Smooth muscle cell (in vitro differentiated cells): ENCODE results near the gene RASSF5. TPM values are rescaled to one million over a fixed set of nuclear protein-coding genes. Genes with fewer than 3 reads are reported as not detected.

Experiments used
- DNase-seq: peaks from one replicate; lab custom pipeline; 2025; ENCODE audit not compliant: unreplicated experiment; lab: John Stamatoyannopoulos, UW
- H2AFZ ChIP-seq: fragments of 200-600 bp; sonication (generic); 2 replicates; pipeline ENCODE4 v1.6.0; 2016; ENCODE audit warnings: antibody characterized with exemption, low read depth, mild to moderate bottlenecking
- H3F3A ChIP-seq: fragments of 200-600 bp; sonication (generic); 2 replicates; pipeline ENCODE4 v1.6.0; 2017; ENCODE audit warnings: antibody characterized with exemption, low read depth
- H3K27ac ChIP-seq: fragments of 200-600 bp; sonication (generic); 2 replicates; pipeline ENCODE4 v1.5.1; 2016; ENCODE audit warnings: low read depth, mild to moderate bottlenecking
- H3K27me3 ChIP-seq: fragments of 200-600 bp; sonication (generic); 2 replicates; pipeline ENCODE4 v1.6.1; 2016; ENCODE audit warnings: low read depth, mild to moderate bottlenecking
- H3K36me3 ChIP-seq: fragments of 200-600 bp; sonication (generic); 2 replicates; pipeline ENCODE4 v1.5.1; 2016; ENCODE audit warnings: low read depth
- H3K4me1 ChIP-seq: fragments of 200-600 bp; sonication (generic); 2 replicates; pipeline ENCODE4 v1.5.1; 2016; ENCODE audit warnings: low read depth
- H3K4me2 ChIP-seq: fragments of 200-600 bp; sonication (generic); 2 replicates; pipeline ENCODE4 v1.6.0; 2016; ENCODE audit warnings: mild to moderate bottlenecking
- H3K4me3 ChIP-seq: fragments of 200-600 bp; sonication (generic); 2 replicates; pipeline ENCODE4 v1.5.1; 2016; ENCODE audit warnings: mild to moderate bottlenecking
- H3K79me2 ChIP-seq: fragments of 200-600 bp; sonication (generic); 2 replicates; pipeline ENCODE4 v1.6.0; 2016; ENCODE audit warnings: low read depth, mild to moderate bottlenecking
- H3K9ac ChIP-seq: fragments of 200-600 bp; sonication (generic); 2 replicates; pipeline ENCODE4 v1.6.0; 2016; ENCODE audit warnings: low read depth
- H3K9me3 ChIP-seq: fragments of 200-600 bp; sonication (generic); replicated peaks from 2 replicates; pipeline ENCODE4 v1.5.1; 2016; ENCODE audit warnings: low read depth
- H4K20me1 ChIP-seq: fragments of 200-600 bp; sonication (generic); 2 replicates; pipeline ENCODE4 v1.6.0; 2016; ENCODE audit warnings: low read depth
- CTCF ChIP-seq: fragments of 200-600 bp; sonication (generic); IDR thresholded peaks from 2 replicates; pipeline ENCODE4 v1.5.1; 2017; ENCODE audit warnings: borderline replicate concordance, mild to moderate bottlenecking, antibody characterized with exemption; ENCODE audit not compliant: insufficient read depth, poor library complexity, severe bottlenecking
- WGBS: methylation state at CpG from one replicate; pipeline ENCODE4 v1.1.7; 2016; ENCODE audit warnings: low lambda C conversion rate; 5-methylcytosine and 5-hydroxymethylcytosine counted together
- polyA plus RNA-seq: library from polyadenylated mRNA; unstranded; fragments of >200 nt; fragmentation: Nextera tagmentation; extraction: Ambion mirVana; gene quantifications from 2 replicates; pipeline ENCODE4 v1.2.1, GENCODE V29; 2016
- total RNA-seq: library from RNA; depleted of rRNA; stranded (reverse); fragments of >200 nt; gene quantifications from 2 replicates; pipeline ENCODE4 v1.2.3, GENCODE V29; 2014

RASSF5 gene
- total and polyA plus RNA-seq, 2 experiments from 2014 or later, result 2.6 to 3.3 TPM

- Histone ChIP-seq H3K27me3 (no peaks in the 10 kb centered on the region), H3K4me1 (peaks cover 6% of the 10 kb centered on the region), H4K20me1 (no peaks in the 10 kb centered on the region), H2AFZ (no peak overlapping the region), H3K4me2 (no peak overlapping the region), H3K79me2 (no peaks in the 10 kb centered on the region), H3K36me3 (no peaks in the 10 kb centered on the region), H3K9me3 (no peaks in the 10 kb centered on the region), H3F3A (no peaks in the 10 kb centered on the region), H3K4me3 (no peak overlapping the region), H3K9ac (no peak overlapping the region), H3K27ac (no peak overlapping the region)
- 80% methylated on average over 9 of the region's 9 CpGs for WGBS
- peak; percentile 9 for DNase-seq
- peak; percentile 73 for TF ChIP-seq CTCF
Observed at GRCh38 chr1:206461602-206462455, 45.5 kb upstream of the RASSF5 start.

DNA sequence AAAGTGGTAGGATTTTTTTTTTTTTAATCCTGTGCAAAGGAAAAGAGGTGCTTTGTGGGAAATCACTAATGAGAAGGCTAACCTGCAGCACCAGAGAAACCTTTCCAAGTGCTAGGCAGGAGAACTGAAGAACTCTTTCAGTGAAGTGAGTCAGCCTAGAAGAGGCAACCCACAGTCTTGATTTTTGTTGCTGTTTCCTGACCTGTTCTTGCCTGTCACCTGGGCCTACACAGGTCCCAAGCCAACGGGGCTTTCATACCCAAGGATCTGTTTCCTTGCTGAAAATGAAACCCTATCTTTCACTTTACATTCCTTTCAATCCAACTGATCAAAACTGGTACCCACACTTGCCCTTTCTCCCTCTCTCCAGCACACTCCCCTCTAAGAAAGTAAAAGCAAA, 44.2 kb upstream of the RASSF5 start:
- H2AFZ ChIP-seq, result no peak overlapping the region
- no peak overlapping the region for H3K4me2 ChIP-seq
- 83% methylated on average over 1 of the region's 1 CpG for WGBS
- no peaks in the 10 kb centered on the region for H3K79me2 ChIP-seq
- no peak overlapping the region for H3K9ac ChIP-seq
- H3K4me1 ChIP-seq, result peaks cover 4% of the 10 kb centered on the region
- no peak overlapping the region for H3K27ac ChIP-seq
- H3K9me3 ChIP-seq, result no peaks in the 10 kb centered on the region
- no peaks in the 10 kb centered on the region for H3K27me3 ChIP-seq
- H4K20me1 ChIP-seq, result no peaks in the 10 kb centered on the region
- no peak overlapping the region for H3K4me3 ChIP-seq
- no peak for TF ChIP-seq CTCF
- no peaks in the 10 kb centered on the region for H3K36me3 ChIP-seq
- no peak for DNase-seq
- H3F3A ChIP-seq, result no peaks in the 10 kb centered on the region

DNA sequence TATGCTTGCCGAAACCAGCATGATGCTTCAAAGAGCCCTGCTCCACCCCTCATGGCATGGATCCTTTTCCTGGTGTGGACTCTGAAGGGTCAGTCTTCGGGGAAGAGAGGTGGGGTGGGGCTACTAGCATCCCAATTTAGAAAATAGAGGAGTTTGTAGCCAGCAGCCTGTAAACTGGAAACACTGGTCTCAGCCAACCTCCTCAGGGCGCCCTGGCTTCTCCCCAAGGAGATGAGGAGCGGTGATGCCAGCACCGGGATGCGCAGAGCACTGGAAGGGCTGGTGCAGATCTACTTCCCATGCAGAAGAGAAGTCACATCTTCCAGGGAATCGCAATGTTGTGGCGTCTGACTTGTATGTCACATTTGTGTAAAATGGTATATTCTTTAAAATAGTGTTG, 43.4 kb upstream of the RASSF5 start:
- H3K4me2 ChIP-seq, result no peak overlapping the region
- peaks cover 4% of the 10 kb centered on the region for H3K4me1 ChIP-seq
- H3K27me3 ChIP-seq, result no peaks in the 10 kb centered on the region
- DNase-seq, result no peak
- no peaks in the 10 kb centered on the region for H4K20me1 ChIP-seq
- 96% methylated on average over 8 of the region's 8 CpGs for WGBS
- H3F3A ChIP-seq, result no peaks in the 10 kb centered on the region
- H3K4me3 ChIP-seq, result no peak overlapping the region
- no peaks in the 10 kb centered on the region for H3K79me2 ChIP-seq
- H3K27ac ChIP-seq, result peak overlapping the region; percentile 55
- TF ChIP-seq CTCF, result no peak
- no peak overlapping the region for H2AFZ ChIP-seq
- H3K9me3 ChIP-seq, result no peaks in the 10 kb centered on the region
- H3K36me3 ChIP-seq, result no peaks in the 10 kb centered on the region
- no peak overlapping the region for H3K9ac ChIP-seq

DNA sequence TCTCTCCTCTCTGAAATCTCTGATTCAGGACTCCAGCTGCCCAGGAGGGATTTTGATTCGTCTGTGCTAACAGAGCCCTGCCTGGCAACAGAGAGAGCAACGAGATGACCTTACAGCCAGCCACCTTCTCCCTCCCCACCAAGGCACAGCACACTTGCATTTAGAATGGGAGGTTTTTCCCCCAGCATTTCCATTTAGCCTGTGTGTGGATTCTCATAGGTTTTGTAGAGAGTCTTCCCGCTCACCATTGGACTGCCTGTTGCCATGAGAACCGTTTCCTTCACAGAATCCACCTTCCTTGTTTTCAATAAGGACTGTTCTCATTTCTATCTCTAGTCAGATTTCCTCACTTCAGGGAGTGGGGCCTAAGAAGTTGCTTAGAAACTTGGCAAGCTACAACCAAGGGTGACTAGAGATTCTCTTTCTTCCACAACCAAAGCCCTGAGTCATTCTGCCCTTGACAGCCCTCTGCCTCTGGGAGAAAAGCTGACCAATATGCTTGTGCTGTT, 42.8 kb upstream of the RASSF5 start:
- H3K4me2 ChIP-seq, result no peak overlapping the region
- 84% methylated on average over 4 of the region's 4 CpGs for WGBS
- peaks cover 6% of the 10 kb centered on the region for H3K4me1 ChIP-seq
- no peak overlapping the region for H2AFZ ChIP-seq
- H3K36me3 ChIP-seq, result no peaks in the 10 kb centered on the region
- H3K27me3 ChIP-seq, result no peaks in the 10 kb centered on the region
- H3K79me2 ChIP-seq, result no peaks in the 10 kb centered on the region
- H3F3A ChIP-seq, result peaks cover 3% of the 10 kb centered on the region
- DNase-seq, result no peak
- no peak for TF ChIP-seq CTCF
- peak overlapping the region; percentile 55 for H3K27ac ChIP-seq
- H3K9me3 ChIP-seq, result no peaks in the 10 kb centered on the region
- H4K20me1 ChIP-seq, result no peaks in the 10 kb centered on the region
- no peak overlapping the region for H3K4me3 ChIP-seq
- H3K9ac ChIP-seq, result no peak overlapping the region
